Fibroblast of skin of right quadriceps (primary cell): Measurements from ENCODE around the gene PPIL4.

ENCODE experiments used
- DNase-seq: peaks from one replicate; pipeline ENCODE4 v3.0.0-alpha.2; 2013

Gene PPIL4

DNA sequence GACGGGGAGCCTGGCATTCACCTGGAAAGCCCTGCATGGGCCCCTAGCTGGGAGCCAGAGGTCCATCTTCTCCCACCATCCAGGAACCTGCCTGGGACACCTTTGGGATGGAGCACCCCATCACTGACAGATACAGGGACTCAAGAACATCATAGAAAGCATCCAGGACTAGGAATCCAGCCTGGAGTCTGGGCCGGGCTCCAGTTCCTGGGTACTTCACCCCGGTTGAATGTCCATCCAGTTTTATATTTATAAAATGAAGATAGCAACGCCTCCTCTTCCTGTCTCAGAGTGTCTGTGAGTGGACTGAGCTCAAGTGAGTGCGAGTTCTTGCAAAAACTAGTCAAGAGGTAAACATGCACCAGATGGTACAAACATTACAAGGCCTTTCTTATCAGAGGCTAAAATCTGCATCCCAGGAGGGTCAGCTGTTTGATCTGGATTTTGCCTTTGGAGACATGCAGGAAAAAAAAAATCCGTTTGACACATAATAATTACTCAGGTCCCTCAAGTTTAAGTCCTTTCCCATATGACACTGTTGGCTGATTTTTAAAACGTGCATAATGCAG is 88.4 kb downstream of the PPIL4 start:
- DNase-seq: no peak

DNA sequence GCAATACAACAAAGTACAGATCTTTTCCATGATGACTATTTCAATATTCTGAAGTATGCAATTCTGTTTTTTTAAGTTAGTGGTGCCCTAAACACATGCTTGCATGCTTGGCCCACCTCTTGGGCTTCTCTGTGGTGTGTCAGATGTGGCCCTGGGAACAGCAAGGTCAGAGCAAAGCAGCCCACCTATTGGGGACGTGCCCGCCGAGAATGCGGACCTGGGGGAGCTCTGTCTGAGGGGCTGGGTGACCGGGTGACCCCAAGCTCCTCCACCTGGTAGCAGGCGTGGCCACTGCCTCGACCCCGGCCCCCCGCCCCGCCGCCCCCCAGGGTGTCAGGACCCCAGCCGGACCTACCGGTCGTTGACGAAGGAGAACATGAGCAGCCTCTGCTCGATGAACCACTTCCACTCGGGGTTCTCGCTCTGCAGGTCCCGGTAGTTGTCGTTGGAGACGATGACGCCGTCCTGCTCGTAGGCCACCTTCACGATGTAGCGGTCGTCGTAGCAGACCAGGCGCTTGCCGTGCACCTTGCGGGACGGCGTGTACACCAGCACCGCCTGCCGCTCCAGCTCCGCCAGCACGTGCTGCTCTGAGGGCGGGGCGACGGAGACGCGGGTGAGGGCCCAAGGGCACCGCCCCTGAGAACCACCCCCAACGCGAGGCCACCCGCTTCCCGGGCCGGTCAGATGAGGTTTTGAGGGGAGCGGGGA is 89.4 kb downstream of the PPIL4 start:
- no peak for DNase-seq

DNA sequence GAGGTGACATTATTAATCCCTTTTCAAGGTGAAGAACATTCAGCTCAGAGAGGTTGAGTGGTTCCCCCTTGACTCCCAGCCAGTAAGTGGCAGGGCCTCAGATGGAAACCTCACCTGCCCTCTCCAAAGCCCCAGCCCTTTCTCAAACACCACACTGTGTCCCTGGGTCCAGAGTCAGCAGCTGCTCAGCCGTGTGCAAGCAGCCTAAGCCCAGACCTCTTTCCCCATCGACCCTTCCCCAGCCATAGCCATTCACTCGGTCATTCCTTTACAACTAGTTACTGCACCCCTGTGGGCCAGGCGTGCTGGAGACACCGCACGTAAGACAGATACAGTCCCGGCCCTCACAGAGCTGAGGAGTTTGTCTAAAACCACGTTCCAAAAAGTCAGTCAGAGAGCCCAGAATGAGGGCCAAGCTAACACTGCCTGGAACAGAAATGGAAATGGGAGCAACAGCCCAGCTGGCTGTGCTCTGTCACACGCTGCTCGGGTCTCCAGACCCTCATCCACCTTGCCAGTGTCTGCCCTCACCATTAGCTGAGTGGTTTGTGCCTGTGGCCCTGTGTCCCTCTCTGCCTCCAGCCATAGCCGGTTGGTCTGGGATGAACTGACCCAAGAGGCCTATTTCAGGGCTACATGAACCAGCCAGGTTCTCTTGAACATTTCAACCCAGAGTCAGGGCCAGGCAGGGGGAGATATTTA is 90.7 kb downstream of the PPIL4 start:
- no peak for DNase-seq
